Stimulated activated CD4-positive, alpha-beta T cell treated with anti-CD3 and anti-CD28 coated beads, Interleukin-1b, Interleukin-23, amount 100 ng/mL, for 4 hours (primary cell): ENCODE results near the gene ACAA2.

Experiments
- DNase-seq, 2 donors: peaks; one replicate each; pipeline ENCODE4 v3.0.0-alpha.2; 2020; ENCODE audit warnings: low read depth in 2 of 2

The ACAA2 gene

DNA sequence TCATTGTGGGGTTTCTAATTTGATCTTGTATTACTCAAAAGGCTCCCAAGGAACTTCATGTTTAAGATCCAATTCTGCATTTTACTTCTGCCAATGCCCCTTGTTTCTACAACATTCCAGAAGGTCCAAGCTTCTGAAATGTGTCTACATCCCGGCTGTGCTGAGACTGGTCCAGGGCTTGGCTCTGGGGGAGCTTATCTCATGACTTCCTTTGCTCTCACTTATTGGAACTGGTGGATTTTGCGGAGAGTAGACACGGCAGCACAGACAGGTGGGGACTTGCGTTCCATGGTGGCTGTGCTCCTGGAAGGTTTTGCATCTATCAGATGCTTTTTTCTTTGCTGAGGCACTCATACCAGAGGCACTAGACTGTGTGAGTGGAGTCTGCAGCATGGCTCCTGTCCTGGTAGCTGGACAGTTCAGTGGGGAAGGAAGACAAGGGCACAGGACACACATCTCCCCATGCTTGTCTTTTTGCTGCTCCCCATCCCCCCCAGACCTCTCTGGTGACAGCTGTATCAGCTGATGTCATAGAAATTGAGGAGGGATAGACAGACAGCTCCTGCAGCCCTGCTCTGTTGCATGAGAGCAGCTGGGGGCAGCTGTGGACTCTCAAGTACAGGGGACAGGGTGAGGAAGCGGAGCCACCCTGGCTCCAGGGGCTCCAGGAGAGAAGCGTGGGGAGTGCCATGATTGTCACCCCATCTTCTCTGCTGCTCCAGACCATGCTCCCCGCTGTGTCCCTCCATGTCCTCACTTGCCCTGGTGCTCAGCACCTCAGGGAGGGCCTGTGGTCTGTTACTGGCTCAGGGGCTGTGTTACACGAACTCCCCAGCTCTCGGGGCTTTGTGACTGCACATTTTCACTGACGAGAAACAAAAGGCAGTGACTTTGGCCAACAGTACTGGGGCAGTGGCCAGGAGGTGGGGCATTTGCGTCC lies 46.0 kb downstream of the ACAA2 start:
- DNase-seq: no peak

GRCh38 chr18:49766646-49767045 lies 46.7 kb downstream of the ACAA2 start:
- no peak for DNase-seq

- no peak for DNase-seq
Observed at GRCh38 chr18:49764032-49764431, 49.3 kb downstream of the ACAA2 start.

- no peak for DNase-seq
Observed at GRCh38 chr18:49763590-49763989, 49.7 kb downstream of the ACAA2 start.

DNA sequence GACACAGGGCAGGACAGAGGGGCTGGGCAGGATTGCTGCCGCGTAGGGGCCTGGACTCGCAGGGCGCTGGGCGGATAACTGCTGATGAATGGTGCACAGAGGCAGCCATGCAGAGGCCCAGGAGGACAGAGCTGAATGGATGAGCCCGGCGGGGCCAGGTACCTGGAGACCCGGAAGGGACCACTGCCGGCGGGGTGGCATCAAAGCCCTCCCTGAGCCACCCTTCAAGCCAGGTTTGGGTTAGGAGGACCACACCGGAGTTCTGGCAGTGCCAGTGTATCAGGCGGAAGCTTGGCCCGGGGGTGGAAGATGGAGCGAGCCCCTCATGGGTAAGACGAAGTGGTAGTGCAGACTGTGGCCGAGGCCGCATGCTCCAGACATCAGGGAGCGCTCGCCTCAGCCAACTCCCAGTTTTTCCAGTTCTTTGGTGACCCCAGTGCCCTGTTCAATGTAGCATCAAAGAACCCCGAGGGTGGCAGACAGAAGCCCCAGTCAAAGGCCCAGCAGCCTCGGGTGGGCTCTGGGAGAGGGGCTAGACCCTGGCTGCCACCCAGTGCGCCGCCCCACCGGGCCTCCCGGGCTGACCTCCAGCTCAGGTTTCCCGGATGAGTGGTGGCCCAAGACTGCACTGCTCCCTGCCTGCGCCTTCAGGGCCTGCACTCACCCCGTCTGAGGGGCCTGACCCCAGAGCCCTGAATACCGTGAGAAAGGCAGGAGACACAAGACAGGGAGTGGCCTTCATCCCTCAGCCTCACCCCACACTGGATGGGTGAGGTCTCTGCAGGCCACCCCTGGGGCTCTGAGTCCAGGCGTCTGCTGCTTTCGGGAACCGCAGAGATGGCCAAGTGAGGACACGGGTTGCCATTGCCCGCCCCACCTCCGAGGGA lies 50.9 kb downstream of the ACAA2 start:
- DNase-seq: no peak

GRCh38 chr18:49761771-49762170 lies 51.6 kb downstream of the ACAA2 start:
- DNase-seq: no peak

DNA sequence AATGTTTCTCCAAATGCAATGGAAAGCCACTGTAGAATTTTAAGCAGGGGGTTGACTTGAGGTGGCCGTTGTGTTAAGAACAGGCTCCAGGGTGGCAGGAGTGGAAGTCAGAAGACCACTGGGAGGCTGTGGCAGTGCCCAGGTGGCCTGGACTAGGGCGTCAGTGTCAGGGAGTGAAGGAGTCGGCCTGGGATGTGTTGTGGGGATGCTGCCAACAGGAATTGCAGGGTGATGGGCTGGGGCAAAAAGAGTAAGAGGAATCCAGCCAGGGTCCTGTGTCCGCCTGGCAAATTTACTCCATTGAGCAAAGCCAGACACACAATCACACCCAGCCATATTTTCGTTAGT lies 55.1 kb downstream of the ACAA2 start:
- no peak for DNase-seq

DNA sequence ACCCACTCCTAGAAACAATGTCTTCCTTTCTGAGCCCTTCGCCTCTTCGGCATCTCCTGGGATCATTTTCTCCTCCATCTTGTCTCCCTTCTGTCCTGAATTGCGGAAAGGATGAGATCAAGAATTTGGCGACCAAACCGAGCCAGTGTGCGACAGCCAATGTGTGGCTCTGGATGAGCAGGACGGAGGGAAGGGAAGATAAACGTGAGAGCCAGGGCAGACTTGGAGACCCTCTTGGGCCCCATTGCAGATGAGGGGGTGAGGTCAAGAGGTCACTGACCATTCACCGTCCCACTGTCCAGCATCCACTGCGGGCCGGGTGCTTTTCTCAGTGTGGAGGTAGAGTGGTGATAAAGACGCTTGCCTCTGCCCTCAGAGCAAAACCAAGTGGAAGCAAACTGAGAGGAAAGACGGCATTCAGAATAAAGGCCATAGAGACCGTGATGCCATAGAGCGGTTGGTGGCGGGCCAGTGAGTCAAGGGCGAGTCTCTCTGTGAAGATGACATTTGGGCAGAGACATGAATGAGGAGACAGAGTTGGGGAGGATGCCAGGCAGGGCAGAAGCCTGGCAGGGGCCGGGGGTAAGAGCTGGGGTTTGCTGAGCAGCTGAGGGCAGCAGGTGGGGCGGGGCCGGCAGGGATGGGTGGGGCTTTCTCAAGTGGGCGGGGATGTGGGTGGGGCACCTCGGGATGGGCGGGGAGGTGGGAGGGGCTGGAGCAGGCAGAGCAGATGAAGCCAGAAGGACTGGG lies 55.6 kb downstream of the ACAA2 start:
- no peak for DNase-seq

- no peak for DNase-seq
Observed at GRCh38 chr18:49756671-49757362, 56.5 kb downstream of the ACAA2 start.

- no peak for DNase-seq
Observed at GRCh38 chr18:49756135-49756534, 57.2 kb downstream of the ACAA2 start.

GRCh38 chr18:49755489-49755888 lies 57.8 kb downstream of the ACAA2 start:
- DNase-seq: no peak

DNA sequence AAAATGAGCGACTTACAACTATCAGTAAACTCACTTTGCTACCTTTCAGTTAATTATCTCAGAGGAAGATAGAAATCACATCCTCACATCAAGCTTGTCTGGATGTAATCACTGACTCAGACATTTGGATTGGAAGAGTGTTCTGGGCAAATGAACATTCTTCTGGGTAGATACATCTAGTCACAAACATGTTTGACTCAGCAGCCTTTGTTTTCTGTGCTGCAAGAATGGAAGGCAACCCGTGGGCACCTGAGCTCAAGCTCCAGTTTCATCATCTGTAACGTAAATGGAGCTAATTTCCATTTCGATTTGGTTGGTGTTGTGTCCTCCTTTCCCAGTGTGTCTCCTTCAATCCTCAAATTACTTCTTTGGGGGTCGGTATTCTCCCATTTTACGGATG lies 58.5 kb downstream of the ACAA2 start:
- DNase-seq: no peak

DNA sequence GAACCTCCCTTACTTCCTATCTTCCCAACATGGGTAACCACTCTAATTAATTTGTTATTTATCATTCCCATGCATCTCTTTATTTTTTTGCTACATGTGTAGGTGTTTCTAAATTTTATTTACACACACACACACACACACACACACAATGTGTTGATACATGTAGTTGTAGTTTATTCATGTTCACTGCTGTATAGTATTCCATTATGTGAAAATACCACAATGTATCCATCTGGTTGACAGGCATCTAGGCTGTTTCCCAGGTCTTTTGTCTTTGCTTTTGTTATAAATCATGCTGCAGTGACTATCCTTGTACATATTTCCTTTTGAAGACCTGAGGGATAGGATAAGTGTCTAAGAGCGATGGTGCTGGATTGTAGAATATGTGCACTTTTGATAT lies 59.7 kb downstream of the ACAA2 start:
- no peak for DNase-seq

GRCh38 chr18:49752095-49752457 lies 61.3 kb downstream of the ACAA2 start:
- DNase-seq: no peak

DNA sequence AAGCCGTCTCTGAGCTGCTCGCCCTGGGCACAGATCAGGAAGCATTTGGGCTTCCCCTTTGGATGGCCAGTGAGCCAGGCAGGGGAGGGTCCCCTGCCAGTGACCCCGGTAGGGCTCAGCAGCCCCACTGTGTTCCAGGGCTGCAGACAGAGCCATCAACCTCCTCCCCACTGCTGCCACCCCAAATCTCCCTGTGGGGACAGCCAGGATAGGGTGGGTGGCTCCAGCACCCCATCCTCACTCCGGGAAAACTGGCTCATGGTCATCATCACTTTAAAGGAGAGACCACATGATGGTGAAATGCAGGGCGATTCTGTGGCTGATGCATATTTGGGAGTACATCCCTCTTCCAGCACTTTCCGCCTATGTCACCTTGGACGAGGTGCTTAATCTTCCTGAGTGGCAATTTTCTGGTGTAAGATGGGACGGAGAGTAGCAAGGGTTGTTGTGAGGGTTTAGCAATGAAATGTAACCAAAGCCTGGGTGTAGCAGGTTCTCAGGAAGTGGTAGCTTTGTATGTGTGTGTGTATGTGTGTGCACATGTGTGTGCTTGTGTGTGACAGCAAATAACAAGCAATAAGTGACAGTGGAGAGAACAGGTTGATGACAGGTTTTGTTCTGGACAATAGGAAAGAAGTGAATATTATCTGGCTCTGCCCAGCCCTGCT lies 61.8 kb downstream of the ACAA2 start:
- DNase-seq: no peak

DNA sequence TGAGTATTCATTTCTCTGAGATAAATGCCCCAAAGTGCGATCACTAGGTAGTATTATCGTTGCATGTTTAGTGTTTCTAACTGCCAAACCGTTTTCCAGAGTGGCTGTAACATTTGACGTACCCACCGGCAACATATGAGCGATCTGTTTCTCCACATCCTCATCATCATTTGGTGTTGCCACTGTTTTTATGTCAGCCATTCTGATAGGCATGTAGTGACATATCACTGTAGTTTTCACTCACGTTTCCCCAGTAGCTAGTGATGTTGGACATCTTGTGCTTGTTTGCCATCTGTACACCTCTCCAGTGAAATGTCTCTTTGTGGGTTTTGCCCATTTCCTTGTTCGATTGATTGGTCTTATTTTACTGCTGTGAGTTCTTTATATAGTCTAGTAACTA lies 63.8 kb downstream of the ACAA2 start:
- no peak for DNase-seq

DNA sequence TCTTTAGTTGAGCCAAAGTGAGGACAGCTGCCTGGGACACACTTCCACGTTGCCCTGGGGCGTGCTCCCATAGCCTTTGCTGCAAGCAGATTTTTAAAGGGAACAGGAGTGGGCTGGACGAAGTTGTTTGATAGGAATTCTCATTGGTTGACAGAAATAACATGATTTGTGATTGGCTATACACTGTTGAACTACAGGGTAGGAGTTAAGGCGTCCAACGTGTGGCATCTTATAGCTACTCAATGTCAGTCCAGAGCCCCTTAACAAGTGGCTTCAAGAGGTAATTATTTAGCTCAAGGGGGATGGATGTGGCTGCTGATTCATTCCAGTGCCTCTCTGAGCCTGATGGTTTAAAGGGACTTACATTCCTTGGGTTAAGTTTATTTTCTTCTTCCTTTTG lies 65.5 kb downstream of the ACAA2 start:
- DNase-seq: no peak

DNA sequence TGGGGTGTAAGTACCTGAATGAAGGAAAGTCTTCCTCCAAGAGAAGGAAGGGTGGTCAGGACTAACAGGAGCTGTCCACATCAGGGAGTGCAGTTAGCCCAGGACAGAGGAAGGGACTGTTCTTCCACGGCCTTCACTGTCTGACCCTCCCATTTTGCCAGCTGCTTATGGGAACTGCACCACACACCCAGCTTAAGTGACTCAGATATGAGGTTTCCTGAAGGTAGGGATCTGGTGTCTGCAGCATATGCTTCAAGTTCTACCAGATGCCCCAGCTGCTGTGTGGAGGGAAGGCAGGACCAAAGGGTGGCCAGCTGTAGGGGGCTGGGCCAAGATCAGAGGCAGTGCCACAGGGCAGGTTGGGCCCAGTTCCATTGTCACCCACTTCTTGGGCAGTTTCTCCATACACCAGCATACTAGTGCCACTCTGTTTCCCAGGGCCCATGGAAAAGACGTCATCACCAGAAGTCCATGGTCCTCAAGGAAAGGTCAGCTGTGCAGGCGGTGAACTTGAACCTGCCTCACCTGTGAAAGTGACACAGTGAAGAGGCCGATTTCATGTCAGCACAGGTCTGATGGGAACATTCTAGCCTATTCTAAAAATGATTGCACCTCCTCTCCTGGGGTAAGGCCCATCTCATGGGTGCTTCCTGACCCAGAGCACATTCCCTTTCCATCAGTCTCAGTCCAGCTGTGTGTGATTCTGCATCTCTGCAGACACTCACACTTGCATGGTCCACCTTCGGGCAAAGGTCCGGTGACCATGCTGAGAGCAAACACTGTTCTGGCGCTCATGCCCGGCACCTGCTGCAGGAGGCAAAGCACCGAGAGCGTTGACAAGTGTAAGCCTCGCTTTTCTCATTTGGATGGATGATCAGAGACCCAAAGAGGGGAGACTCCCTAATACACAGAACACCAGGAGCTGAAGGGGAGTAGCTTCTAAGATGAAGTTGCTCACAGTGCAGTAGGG lies 68.0 kb downstream of the ACAA2 start:
- DNase-seq: no peak

- no peak for DNase-seq
Observed at GRCh38 chr18:49744376-49745008, 68.8 kb downstream of the ACAA2 start.
